ENCODE data around the gene RPEL1. TPM values are rescaled to one million over a fixed set of nuclear protein-coding genes. Genes with fewer than 3 reads are reported as not detected.

RPEL1 gene
- total RNA-seq, 1 experiment from 2014 or later: 0.10 TPM

GRCh38 chr10:103278537-103278823 lies 32.8 kb downstream of the RPEL1 start:
- POLR2A ChIA-PET: no interaction called here
- Histone ChIP-seq H3K4me3 (replicated peaks in 1 of 2; ENCODE audit: low read depth in 1 of 2, low read length in 2 of 2) (no peak overlapping the region), H3K4me1 (ENCODE audit: control insufficient read depth in 1 of 2, insufficient read depth in 2 of 2, low read length in 2 of 2) (peaks cover 3 to 5% of the 10 kb centered on the region in 2 experiments), H3K27ac (ENCODE audit: low read depth, low read length) (no peak overlapping the region), H3K9me3 (ENCODE audit: control insufficient read depth in 1 of 2, insufficient read depth in 1 of 2, low read depth in 1 of 2, low read length in 2 of 2) (no peaks in the 10 kb centered on the region), H4K20me1 (ENCODE audit: insufficient read depth) (no peaks in the 10 kb centered on the region), H3K36me3 (ENCODE audit: control insufficient read depth in 1 of 2, insufficient read depth in 2 of 2, low read length in 2 of 2) (no peaks in the 10 kb centered on the region), H3K4me2 (ENCODE audit: low read length) (no peak overlapping the region), H2AFZ (ENCODE audit: low read depth, low read length, poor library complexity, severe bottlenecking) (no peak overlapping the region), H3K9me2 (ENCODE audit: insufficient read depth) (no peaks in the 10 kb centered on the region), H3K9ac (ENCODE audit: low read length) (no peak overlapping the region), H3K79me2 (ENCODE audit: insufficient read depth, low read length) (no peaks in the 10 kb centered on the region), H3K27me3 (ENCODE audit: insufficient read depth, low read length) (peaks cover 42% of the 10 kb centered on the region)
- ATAC-seq (no peak), DNase-seq (ENCODE audit: low read depth, low spot score) (no peak)
- RAD21 ChIA-PET (ENCODE audit: low non-redundant PET in 1 of 2, low total read pairs in 2 of 2, uncharacterized antibody in 2 of 2, unreplicated experiment in 2 of 2): no interaction called here
- no peak for TF ChIP-seq POLR2AphosphoS5 (IDR thresholded peaks at IDR 0.05; ENCODE audit: low read depth, low read length)
- TF ChIP-seq ZNF274 (IDR thresholded peaks at IDR 0.05; ENCODE audit: low read depth, low read length): no peak
- TF ChIP-seq, protein P1, sequence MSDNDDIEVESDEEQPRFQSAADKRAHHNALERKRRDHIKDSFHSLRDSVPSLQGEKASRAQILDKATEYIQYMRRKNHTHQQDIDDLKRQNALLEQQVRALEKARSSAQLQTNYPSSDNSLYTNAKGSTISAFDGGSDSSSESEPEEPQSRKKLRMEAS (IDR thresholded peaks at IDR 0.05): no peak
- TF ChIP-seq POLR2A (IDR thresholded peaks at IDR 0.05; ENCODE audit: borderline replicate concordance, extremely low read depth, insufficient read depth, insufficient read length): no peak
- TF ChIP-seq EGR1 (IDR thresholded peaks at IDR 0.05; ENCODE audit: low read depth): no peak
- TF ChIP-seq ATF3 (IDR thresholded peaks at IDR 0.05): no peak
- no peak for TF ChIP-seq CEBPB (IDR thresholded peaks at IDR 0.05; ENCODE audit: low read depth)
- no peak for TF ChIP-seq YY1 (IDR thresholded peaks at IDR 0.05; ENCODE audit: extremely low read depth, insufficient replicate concordance, low read depth, low read length)
- TF ChIP-seq EZH2 (IDR thresholded peaks at IDR 0.05): no peak
- TF ChIP-seq CTCF (IDR thresholded peaks at IDR 0.05 in 2 of 3, conservative IDR thresholded peaks at IDR 0.05 in 1 of 3; ENCODE audit: borderline replicate concordance in 1 of 3, insufficient read depth in 1 of 3, low read depth in 2 of 3, low read length in 2 of 3): no peak
- no peak for TF ChIP-seq RAD21 (IDR thresholded peaks at IDR 0.05; ENCODE audit: low read depth)
- TF ChIP-seq, protein P2, sequence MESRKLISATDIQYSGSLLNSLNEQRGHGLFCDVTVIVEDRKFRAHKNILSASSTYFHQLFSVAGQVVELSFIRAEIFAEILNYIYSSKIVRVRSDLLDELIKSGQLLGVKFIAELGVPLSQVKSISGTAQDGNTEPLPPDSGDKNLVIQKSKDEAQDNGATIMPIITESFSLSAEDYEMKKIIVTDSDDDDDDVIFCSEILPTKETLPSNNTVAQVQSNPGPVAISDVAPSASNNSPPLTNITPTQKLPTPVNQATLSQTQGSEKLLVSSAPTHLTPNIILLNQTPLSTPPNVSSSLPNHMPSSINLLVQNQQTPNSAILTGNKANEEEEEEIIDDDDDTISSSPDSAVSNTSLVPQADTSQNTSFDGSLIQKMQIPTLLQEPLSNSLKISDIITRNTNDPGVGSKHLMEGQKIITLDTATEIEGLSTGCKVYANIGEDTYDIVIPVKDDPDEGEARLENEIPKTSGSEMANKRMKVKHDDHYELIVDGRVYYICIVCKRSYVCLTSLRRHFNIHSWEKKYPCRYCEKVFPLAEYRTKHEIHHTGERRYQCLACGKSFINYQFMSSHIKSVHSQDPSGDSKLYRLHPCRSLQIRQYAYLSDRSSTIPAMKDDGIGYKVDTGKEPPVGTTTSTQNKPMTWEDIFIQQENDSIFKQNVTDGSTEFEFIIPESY (IDR thresholded peaks at IDR 0.05; ENCODE audit: extremely low read depth, insufficient replicate concordance, low read length): no peak
- TF ChIP-seq ELF1 (IDR thresholded peaks at IDR 0.05; ENCODE audit: borderline replicate concordance, low read depth): no peak
- no peak for TF ChIP-seq CBX3 (IDR thresholded peaks at IDR 0.05; ENCODE audit: low read depth)
- no peak for TF ChIP-seq ZFX (IDR thresholded peaks at IDR 0.05)
- TF ChIP-seq FOSL1 (IDR thresholded peaks at IDR 0.05; ENCODE audit: low read depth): no peak
- TF ChIP-seq TCF7L2 (IDR thresholded peaks at IDR 0.05; ENCODE audit: borderline replicate concordance, extremely low read depth, insufficient read depth, insufficient read length): no peak
- no peak for TF ChIP-seq SP1 (IDR thresholded peaks at IDR 0.05; ENCODE audit: low read depth)
- TF ChIP-seq SIN3A (IDR thresholded peaks at IDR 0.05; ENCODE audit: low read depth): no peak
- intact Hi-C loops (cut with micrococcal nuclease): no loop called here
- BruUV-seq (replicated peaks): no TSS peak
- CTCF ChIA-PET: no interaction called here

Measured in HCT116 (cell line).